H9 (cell line): ENCODE data around the gene RFPL3. TPM values are rescaled to one million over a fixed set of nuclear protein-coding genes. Genes with fewer than 3 reads are reported as not detected.

ENCODE experiments used
- DNase-seq: peaks from one replicate; pipeline ENCODE4 v3.0.0-alpha.2; 2017
- H2AFZ ChIP-seq: one replicate; pipeline ENCODE4 v1.6.1; 2013; ENCODE audit warnings: mild to moderate bottlenecking, low read length, control low read depth, moderate library complexity
- H2AK5ac ChIP-seq: 2 replicates; pipeline ENCODE4 v1.6.1; 2013; ENCODE audit warnings: low read length, control low read depth, mixed read lengths; ENCODE audit not compliant: insufficient read length
- H2BK120ac ChIP-seq: one replicate; pipeline ENCODE4 v1.6.1; 2013; ENCODE audit warnings: low read depth, mild to moderate bottlenecking, low read length, control low read depth, inconsistent platforms; ENCODE audit not compliant: poor library complexity, severe bottlenecking
- H2BK12ac ChIP-seq: 2 replicates; pipeline ENCODE4 v1.6.1; 2013; ENCODE audit warnings: low read length, control low read depth, mixed read lengths, low read depth; ENCODE audit not compliant: insufficient read length
- H2BK15ac ChIP-seq: 2 replicates; pipeline ENCODE4 v1.6.1; 2013; ENCODE audit warnings: low read depth, low read length, control low read depth
- H2BK20ac ChIP-seq: one replicate; pipeline ENCODE4 v1.6.1; 2013; ENCODE audit warnings: low read depth, mild to moderate bottlenecking, low read length, control low read depth, inconsistent platforms; ENCODE audit not compliant: poor library complexity, severe bottlenecking
- H2BK5ac ChIP-seq: 2 replicates; pipeline ENCODE4 v1.6.1; 2013; ENCODE audit warnings: low read length, control low read depth, mixed read lengths; ENCODE audit not compliant: insufficient read length
- H3K14ac ChIP-seq: 2 replicates; pipeline ENCODE4 v1.6.1; 2013; ENCODE audit warnings: low read length, control low read depth; ENCODE audit not compliant: insufficient read depth
- H3K18ac ChIP-seq: 2 replicates; pipeline ENCODE4 v1.6.1; 2013; ENCODE audit warnings: low read depth, mild to moderate bottlenecking, mixed read lengths, low read length, control low read depth; ENCODE audit not compliant: insufficient read length
- H3K23ac ChIP-seq: 2 replicates; pipeline ENCODE4 v1.6.1; 2013; ENCODE audit warnings: low read length, control low read depth, mixed read lengths, low read depth; ENCODE audit not compliant: insufficient read length
- H3K23me2 ChIP-seq: 2 replicates; pipeline ENCODE4 v1.6.1; 2013; ENCODE audit warnings: low read depth, mild to moderate bottlenecking, mixed read lengths, low read length, control low read depth; ENCODE audit not compliant: insufficient read length, poor library complexity, severe bottlenecking
- H3K27ac ChIP-seq: 2 replicates; pipeline ENCODE4 v1.5.1; 2013; ENCODE audit warnings: low read length, control low read depth, mixed read lengths, low read depth; ENCODE audit not compliant: insufficient read length
- H3K27me3 ChIP-seq: 2 replicates; pipeline ENCODE4 v1.6.1; 2013; ENCODE audit warnings: low read length, control low read depth, inconsistent platforms; ENCODE audit not compliant: insufficient read depth
- H3K4ac ChIP-seq: 2 replicates; pipeline ENCODE4 v1.6.1; 2013; ENCODE audit warnings: low read depth, mild to moderate bottlenecking, control low read depth, inconsistent platforms, low read length, moderate library complexity
- H3K4me1 ChIP-seq: 2 replicates; pipeline ENCODE4 v1.6.1; 2013; ENCODE audit warnings: low read length, control low read depth, inconsistent platforms; ENCODE audit not compliant: insufficient read depth
- H3K4me2 ChIP-seq: 2 replicates; pipeline ENCODE4 v1.6.1; 2013; ENCODE audit warnings: low read length, control low read depth, mixed read lengths; ENCODE audit not compliant: insufficient read length, insufficient read depth
- H3K56ac ChIP-seq: 2 replicates; pipeline ENCODE4 v1.6.1; 2013; ENCODE audit warnings: low read depth, mild to moderate bottlenecking, mixed read lengths, low read length, control low read depth; ENCODE audit not compliant: insufficient read length
- H3K79me1 ChIP-seq: 2 replicates; pipeline ENCODE4 v1.6.1; 2013; ENCODE audit warnings: low read depth, mild to moderate bottlenecking, moderate library complexity, low read length, control low read depth, inconsistent platforms; ENCODE audit not compliant: insufficient read depth, poor library complexity, severe bottlenecking
- H3K79me2 ChIP-seq: 2 replicates; pipeline ENCODE4 v1.6.1; 2013; ENCODE audit warnings: low read length, control low read depth, inconsistent platforms; ENCODE audit not compliant: insufficient read depth
- H3K9ac ChIP-seq: 2 replicates; pipeline ENCODE4 v1.6.1; 2013; ENCODE audit warnings: low read length, control low read depth, mixed read lengths; ENCODE audit not compliant: insufficient read length; ENCODE audit errors: extremely low read depth
- H3K9me3 ChIP-seq: one replicate; pipeline ENCODE4 v1.6.1; 2013; ENCODE audit warnings: low read depth, low read length, inconsistent platforms; ENCODE audit not compliant: control insufficient read depth
- H3T11ph ChIP-seq: one replicate; pipeline ENCODE4 v1.6.1; 2013; ENCODE audit warnings: mild to moderate bottlenecking, low read length, control low read depth, inconsistent platforms
- H4K20me1 ChIP-seq: one replicate; pipeline ENCODE4 v1.6.1; 2013; ENCODE audit not compliant: control insufficient read depth, insufficient read length, insufficient read depth
- H4K5ac ChIP-seq: 2 replicates; pipeline ENCODE4 v1.6.1; 2013; ENCODE audit warnings: low read depth, mild to moderate bottlenecking, mixed read lengths, low read length, control low read depth; ENCODE audit not compliant: insufficient read length
- H4K8ac ChIP-seq: replicated peaks from 2 replicates; pipeline ENCODE4 v1.6.1; 2013; ENCODE audit warnings: low read length, control low read depth, mixed read lengths, low read depth; ENCODE audit not compliant: insufficient read length
- H4K91ac ChIP-seq: 2 replicates; pipeline ENCODE4 v1.6.1; 2013; ENCODE audit warnings: low read depth, mild to moderate bottlenecking, moderate library complexity, mixed read lengths, low read length, control low read depth; ENCODE audit not compliant: insufficient read length
- H3K27ac Mint-ChIP-seq, 3 experiments: 2 replicates in 2 of 3; 3 replicates in 1 of 3; pipeline ENCODE4 v1.8.0; 2020 to 2021; ENCODE audit warnings: mixed read lengths in 3 of 3, mild to moderate bottlenecking in 1 of 3, moderate library complexity in 1 of 3
- H3K27me3 Mint-ChIP-seq: 2 replicates; pipeline ENCODE4 v1.8.0; 2021; ENCODE audit warnings: low read depth, mild to moderate bottlenecking, moderate library complexity, mixed read lengths
- H3K36me3 Mint-ChIP-seq, 3 experiments: 2 replicates in 2 of 3; 3 replicates in 1 of 3; pipeline ENCODE4 v1.8.0; 2020 to 2021; ENCODE audit warnings: low read depth in 3 of 3, mixed read lengths in 3 of 3; ENCODE audit not compliant: insufficient read depth in 1 of 3
- H3K4me1 Mint-ChIP-seq, 2 experiments: 2 replicates each; pipeline ENCODE4 v1.8.0; 2020; ENCODE audit warnings: mixed read lengths in 2 of 2
- H3K4me3 Mint-ChIP-seq, 2 experiments: 2 replicates in 1 of 2; 3 replicates in 1 of 2; pipeline ENCODE4 v1.8.0; 2020 to 2021; ENCODE audit warnings: mild to moderate bottlenecking in 2 of 2, mixed read lengths in 2 of 2, moderate library complexity in 1 of 2
- H3K9me3 Mint-ChIP-seq, 2 experiments: 2 replicates in 1 of 2; 3 replicates in 1 of 2; pipeline ENCODE4 v1.8.0; 2020; ENCODE audit warnings: mild to moderate bottlenecking in 2 of 2, mixed read lengths in 2 of 2, moderate library complexity in 1 of 2
- WGBS: extraction: QIAGEN DNeasy Blood & Tissue Kit; methylation state at CpG from one replicate; pipeline ENCODE4 v1.1.7; 2013; ENCODE audit warnings: missing lambda C conversion rate, low lambda C conversion rate, mixed read lengths; ENCODE audit not compliant: insufficient read length; ENCODE audit errors: extremely low coverage; 5-methylcytosine and 5-hydroxymethylcytosine counted together
- total RNA-seq: library from RNA; stranded (reverse); gene quantifications from 2 replicates; pipeline ENCODE4 v1.2.1, GENCODE V29; 2021
- TF ChIP-seq, protein P1 (sequence below): fragments of 200-600 bp; sonication (generic); conservative IDR thresholded peaks from 3 replicates; pipeline ENCODE4 v1.8.0; 2021; ENCODE audit warnings: antibody characterized with exemption, mild to moderate bottlenecking

RFPL3 gene
- total RNA-seq, 1 experiment from 2014 or later, result not detected

DNA sequence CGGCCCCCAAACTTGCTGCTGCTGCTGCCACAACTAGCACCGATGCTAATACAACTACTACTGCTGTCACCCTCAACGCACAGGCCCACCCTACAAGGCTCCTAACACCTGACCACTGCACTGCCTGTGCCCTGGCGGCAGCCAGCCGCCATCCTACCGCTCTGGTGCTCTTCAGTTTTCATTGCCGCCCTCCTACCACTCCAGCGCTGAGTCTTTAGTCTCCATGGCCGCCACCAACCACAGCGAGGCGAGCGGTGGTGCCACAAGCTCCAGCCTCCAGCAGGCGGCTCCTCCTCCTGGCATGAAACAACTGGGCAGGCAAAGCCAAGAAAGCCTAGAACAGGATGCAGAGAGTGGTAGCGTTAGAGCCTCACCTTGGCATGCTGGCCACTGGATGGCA, 5.0 kb upstream of the RFPL3 start:
- H3K23ac ChIP-seq, result no peak overlapping the region
- no peak overlapping the region for H2BK120ac ChIP-seq
- H4K8ac ChIP-seq, result no peak overlapping the region
- Mint-ChIP-seq H3K27me3 (peaks cover 18% of the 10 kb centered on the region), H3K9me3 (peaks cover 0 to 3% of the 10 kb centered on the region in 2 experiments; a peak in 4 of 5 replicates), H3K27ac (no peak overlapping the region), H3K4me3 (no peak overlapping the region), H3K36me3 (peaks cover 0 to 3% (median 0%) of the 10 kb centered on the region in 3 experiments; a peak in 2 of 7 replicates), H3K4me1 (peaks cover 10% of the 10 kb centered on the region in 2 experiments)
- H4K20me1 ChIP-seq, result no peaks in the 10 kb centered on the region
- H4K5ac ChIP-seq, result no peak overlapping the region
- DNase-seq, result no peak
- H3K27me3 ChIP-seq, result no peaks in the 10 kb centered on the region
- no peak overlapping the region for H2BK12ac ChIP-seq
- H3K27ac ChIP-seq, result no peak overlapping the region
- H3K79me2 ChIP-seq, result no peaks in the 10 kb centered on the region
- no peak overlapping the region for H2BK5ac ChIP-seq
- H2AFZ ChIP-seq, result no peak overlapping the region
- no peak overlapping the region for H3K18ac ChIP-seq
- H3K23me2 ChIP-seq, result no peaks in the 10 kb centered on the region
- no peaks in the 10 kb centered on the region; the same call in 1 of the 2 replicates for H3K4me1 ChIP-seq
- no peak overlapping the region for H3K4me2 ChIP-seq
- no peak overlapping the region for H4K91ac ChIP-seq
- H3K14ac ChIP-seq, result no peak overlapping the region
- no peak overlapping the region for H2AK5ac ChIP-seq
- no peak overlapping the region for H3K4ac ChIP-seq
- H3K56ac ChIP-seq, result no peak overlapping the region
- no peaks in the 10 kb centered on the region for H3K79me1 ChIP-seq
- H2BK15ac ChIP-seq, result no peak overlapping the region
- no CpG with 5 or more reads among the region's 14 CpGs for WGBS
- no peaks in the 10 kb centered on the region for H3K9me3 ChIP-seq
- H2BK20ac ChIP-seq, result no peak overlapping the region
- H3T11ph ChIP-seq, result no peak overlapping the region
- H3K9ac ChIP-seq, result no peak overlapping the region
- TF ChIP-seq, protein P1, sequence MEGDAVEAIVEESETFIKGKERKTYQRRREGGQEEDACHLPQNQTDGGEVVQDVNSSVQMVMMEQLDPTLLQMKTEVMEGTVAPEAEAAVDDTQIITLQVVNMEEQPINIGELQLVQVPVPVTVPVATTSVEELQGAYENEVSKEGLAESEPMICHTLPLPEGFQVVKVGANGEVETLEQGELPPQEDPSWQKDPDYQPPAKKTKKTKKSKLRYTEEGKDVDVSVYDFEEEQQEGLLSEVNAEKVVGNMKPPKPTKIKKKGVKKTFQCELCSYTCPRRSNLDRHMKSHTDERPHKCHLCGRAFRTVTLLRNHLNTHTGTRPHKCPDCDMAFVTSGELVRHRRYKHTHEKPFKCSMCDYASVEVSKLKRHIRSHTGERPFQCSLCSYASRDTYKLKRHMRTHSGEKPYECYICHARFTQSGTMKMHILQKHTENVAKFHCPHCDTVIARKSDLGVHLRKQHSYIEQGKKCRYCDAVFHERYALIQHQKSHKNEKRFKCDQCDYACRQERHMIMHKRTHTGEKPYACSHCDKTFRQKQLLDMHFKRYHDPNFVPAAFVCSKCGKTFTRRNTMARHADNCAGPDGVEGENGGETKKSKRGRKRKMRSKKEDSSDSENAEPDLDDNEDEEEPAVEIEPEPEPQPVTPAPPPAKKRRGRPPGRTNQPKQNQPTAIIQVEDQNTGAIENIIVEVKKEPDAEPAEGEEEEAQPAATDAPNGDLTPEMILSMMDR, result no peak
